SU-DHL-6 (cell line): Measurements from ENCODE around the gene PCGF1.

Experiments
- CTCF ChIP-seq: fragments of 200-600 bp; sonication (generic); IDR thresholded peaks from one replicate; pipeline ENCODE4 v1.5.1; 2017; ENCODE audit warnings: antibody characterized with exemption, mild to moderate bottlenecking, low read length, moderate library complexity; ENCODE audit not compliant: insufficient read depth, poor library complexity, severe bottlenecking
- EZH2phosphoT487 ChIP-seq: fragments of 200-600 bp; sonication (generic), shearing (Covaris generic); conservative IDR thresholded peaks from 2 replicates; pipeline ENCODE4 v1.6.1; 2018; ENCODE audit warnings: mild to moderate bottlenecking, antibody characterized with exemption, low read length, moderate library complexity, mixed read lengths

- TF ChIP-seq CTCF (no peak), EZH2phosphoT487 (no peak)
Observed at GRCh38 chr2:74488643-74489481, 18.6 kb downstream of the PCGF1 start.
